GM19351 (cell line): ENCODE measurements around the gene PKD2L1.

Source experiments
- ATAC-seq: cut with Tn5 transposase; IDR thresholded peaks from one replicate; pipeline ENCODE4 v1.9.1; 2021; ENCODE audit warnings: mild to moderate bottlenecking, moderate library complexity; ENCODE audit not compliant: unreplicated experiment

PKD2L1 gene

DNA sequence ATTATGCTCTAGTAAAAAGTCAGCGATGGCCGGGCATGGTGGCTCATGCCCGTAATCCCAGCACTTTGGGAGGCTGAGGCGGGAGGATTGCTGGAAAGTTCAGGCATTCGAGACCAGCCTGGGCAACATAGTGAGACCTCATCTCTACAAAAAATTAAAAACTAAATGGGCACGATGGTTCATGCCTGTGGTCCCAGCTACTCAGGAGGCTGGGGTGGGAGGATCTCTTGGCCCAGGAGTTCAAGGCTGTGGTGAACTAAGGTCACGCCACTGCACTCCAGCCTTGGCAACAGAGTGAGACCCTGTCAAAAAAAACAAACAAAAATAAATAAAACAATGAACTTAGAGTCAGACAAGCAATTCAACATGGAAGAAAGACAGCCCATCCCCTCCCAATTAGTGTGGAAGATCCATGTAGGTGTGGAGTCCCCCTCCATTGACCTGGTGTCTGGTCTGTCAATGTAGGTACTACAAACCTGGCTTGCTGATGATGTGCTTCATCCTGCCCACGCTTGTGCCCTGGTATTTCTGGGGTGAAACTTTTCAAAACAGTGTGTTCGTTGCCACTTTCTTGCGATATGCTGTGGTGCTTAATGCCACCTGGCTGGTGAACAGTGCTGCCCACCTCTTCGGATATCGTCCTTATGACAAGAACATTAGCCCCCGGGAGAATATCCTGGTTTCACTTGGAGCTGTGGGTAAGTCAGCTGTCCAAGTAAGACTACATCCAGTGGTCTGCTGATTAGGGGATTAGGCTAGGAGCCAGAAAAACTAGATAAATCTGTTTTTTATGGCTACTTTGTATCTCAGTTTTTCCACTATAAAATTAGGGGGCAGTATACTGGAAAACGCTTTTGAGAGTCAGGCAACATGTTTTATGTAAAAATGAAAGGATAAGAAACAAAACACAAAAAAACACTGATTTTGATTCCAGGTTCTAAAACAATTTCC, 26.3 kb upstream of the PKD2L1 start:
- no peak for ATAC-seq

DNA sequence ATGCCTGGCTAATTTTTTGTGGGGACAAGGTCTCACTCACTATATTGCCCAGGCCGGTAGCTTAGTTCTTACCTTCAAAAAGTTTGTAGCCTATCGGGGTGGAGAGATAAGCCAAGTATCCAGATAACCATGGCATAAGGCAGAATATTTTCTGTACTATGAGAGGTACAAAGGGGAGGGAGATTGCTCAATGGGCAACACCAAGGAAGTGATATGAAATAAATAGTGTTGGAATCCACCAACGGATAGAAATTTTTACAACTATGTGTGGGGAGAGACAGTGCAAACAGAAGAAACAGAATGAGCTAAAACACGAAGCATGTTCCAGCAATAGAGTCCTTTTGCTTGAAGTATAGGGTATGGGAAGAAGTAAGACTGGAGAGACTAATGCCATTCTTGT, 25.1 kb upstream of the PKD2L1 start:
- ATAC-seq, result no peak

DNA sequence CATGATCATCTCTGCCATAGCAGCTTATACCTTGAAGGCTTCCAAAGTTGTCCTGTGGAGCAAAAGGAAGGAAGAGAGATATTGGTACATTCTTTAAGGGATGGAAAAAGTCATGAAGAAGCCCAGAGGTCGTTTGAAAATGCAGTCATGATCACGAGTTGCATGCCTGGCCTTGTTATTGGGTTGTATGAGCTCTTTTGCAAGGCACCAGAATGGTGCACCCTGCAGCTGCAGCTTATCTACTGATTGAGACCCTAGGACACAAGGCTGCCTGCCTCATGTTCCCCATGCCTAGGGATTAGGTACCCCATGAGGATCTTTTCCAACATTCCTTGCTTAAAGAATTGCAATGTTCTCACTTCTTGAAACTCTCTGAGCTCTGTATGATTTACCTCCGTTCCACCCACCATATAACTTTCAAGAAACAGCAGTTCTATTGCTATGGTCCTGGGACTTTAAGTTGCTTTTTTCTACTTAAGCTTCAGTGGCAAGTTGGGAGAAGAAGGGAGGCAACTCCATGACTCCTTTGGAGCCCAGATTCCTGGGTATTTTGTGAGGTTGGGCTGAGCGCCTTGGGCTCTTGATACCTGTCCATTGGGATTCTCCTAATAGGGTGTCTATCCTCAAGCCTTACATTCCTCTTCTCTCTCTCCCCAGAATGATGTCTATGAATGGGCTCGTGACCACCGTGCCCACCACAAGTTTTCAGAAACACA, 23.9 kb upstream of the PKD2L1 start:
- ATAC-seq, result no peak

DNA sequence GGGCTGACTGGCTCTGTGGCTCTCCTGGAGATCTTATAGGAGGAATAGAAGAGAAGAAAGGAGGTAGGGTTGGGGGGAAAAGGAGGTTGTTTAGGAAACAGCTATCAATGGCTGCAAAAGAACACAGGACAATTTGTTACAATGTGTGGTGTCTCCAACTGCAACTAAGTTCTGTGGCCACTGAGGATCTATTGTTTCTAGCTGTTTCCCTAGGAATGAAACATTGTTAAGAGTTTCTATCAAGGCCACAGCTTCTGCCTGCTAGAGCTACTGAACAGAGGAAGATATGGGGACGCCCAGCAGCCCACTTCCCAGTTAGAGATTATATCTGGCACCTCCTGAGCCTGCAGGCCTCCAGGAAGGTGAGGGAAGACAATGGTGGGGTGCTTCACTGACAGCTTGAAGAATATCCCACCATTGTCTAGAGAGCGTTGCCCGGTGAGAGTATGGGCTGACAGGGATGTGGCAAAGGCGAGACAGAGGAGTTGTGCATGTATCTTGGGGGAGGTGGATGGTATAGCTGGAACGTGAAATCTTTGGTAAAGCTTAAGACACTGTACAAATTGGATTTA, 21.0 kb upstream of the PKD2L1 start:
- ATAC-seq, result no peak

DNA sequence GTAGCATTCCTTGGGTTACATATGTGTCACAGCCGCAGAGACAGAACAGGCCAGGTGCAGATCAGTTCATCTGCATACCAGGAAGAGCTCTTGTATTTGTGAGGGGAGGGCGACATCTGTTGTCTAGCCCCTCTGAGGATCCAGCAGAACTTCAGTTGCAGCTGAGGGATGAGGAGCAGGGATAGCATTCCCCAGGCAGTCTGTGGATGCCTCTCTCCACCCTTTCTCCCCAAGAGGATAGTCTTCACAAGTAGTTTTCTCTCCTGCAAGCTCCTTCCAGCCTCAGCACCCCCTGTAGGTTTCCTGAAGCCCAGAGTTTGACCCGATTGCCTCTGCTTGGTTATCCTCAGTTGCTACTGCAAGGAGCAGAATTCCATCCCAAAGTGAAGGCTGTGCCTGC, 19.6 kb upstream of the PKD2L1 start:
- no peak for ATAC-seq

DNA sequence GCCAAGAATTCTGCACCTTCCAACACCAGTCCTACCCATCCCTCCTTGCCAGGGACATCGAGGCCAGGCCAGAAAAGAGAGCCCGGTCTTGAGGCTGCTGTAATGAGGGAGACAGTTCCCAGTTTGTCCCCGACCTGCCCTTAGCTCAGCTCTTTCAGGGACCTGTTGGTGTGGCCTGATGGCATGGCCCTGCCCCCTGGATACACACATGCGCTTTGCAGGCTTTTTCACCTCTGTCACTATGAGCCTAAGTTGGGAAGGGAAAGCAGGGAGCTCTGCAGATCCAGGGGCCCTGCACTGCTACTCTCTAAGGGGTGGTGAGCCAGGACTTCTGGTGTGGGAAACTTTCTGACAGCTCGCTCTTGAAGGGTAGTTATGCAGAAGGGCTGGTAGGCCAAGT, 19.1 kb upstream of the PKD2L1 start:
- ATAC-seq, result no peak

DNA sequence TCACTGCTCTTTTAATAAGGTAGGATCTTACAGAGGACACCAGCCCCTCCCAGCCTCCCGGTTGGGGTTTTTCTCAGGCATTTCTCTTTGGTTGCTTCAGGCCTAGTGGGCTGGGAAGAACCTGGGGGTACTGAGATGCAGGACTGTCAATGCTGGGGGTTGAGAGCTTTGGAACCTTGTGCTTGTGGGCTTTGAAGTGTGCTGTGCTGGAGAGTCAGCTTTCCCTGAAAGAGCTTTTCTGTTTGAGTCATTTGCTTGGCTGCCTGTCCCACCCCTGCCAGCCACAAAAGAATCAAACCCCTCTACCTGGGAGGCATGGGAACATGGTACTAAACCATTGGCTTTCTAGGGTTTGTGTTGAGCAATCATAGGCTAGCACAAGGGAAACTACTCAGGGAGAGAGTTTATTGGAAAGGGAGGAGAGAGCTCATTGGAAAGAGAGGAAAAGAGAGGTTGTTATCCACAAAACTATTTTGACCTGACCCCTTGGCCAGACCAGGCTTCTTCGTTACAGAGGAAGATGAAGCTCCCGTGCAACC, 18.4 kb upstream of the PKD2L1 start:
- ATAC-seq, result no peak

DNA sequence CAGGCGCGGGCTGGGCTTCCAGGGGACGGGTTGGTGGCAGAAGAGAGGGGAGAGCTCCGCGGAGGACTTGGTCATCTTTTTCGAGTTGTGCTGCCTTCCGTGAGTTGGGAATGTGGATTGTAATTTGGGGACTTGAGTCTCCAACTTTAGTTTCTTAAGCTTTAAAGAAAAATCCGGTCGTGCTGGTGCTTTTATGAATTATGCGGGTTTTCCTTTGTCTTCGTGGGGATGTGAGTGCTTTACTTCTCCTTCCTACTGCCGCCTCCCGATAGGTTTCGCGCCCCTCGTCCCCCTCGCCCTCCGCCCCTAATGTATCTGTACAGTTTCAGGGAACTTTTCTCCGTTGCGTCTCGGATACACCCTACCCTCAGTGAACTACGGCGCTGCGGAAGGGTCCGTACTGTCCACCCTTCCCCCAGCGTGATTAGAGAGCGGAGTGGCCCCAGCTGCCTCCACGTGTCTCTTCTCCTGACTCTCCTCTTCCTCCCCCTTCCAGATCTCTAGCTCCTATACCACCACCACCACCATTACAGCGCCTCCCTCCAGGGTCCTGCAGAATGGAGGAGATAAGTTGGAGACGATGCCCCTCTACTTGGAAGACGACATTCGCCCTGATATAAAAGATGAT, 17.7 kb upstream of the PKD2L1 start:
- no peak for ATAC-seq

DNA sequence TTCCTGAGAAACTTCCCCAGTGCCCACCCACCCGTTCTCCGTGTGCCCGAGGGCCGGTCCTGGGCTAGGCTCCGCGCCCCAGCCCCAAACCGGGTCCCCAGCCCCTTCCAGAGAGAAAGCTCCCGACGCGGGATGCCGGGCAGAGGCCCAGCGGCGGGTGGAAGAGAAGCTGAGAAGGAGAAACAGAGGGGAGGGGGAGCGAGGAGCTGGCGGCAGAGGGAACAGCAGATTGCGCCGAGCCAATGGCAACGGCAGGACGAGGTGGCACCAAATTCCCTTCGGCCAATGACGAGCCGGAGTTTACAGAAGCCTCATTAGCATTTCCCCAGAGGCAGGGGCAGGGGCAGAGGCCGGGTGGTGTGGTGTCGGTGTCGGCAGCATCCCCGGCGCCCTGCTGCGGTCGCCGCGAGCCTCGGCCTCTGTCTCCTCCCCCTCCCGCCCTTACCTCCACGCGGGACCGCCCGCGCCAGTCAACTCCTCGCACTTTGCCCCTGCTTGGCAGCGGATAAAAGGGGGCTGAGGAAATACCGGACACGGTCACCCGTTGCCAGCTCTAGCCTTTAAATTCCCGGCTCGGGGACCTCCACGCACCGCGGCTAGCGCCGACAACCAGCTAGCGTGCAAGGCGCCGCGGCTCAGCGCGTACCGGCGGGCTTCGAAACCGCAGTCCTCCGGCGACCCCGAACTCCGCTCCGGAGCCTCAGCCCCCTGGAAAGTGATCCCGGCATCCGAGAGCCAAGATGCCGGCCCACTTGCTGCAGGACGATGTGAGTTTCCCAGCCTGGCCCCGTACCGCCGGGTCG, 16.9 kb upstream of the PKD2L1 start, which contains the start of gene SCD:
Gene SCD (plus strand): TSS at position 469 of the 803 bp plus-strand sequence. CDS start 272 bp downstream, at position 741.
- peak; percentile 86 for ATAC-seq

DNA sequence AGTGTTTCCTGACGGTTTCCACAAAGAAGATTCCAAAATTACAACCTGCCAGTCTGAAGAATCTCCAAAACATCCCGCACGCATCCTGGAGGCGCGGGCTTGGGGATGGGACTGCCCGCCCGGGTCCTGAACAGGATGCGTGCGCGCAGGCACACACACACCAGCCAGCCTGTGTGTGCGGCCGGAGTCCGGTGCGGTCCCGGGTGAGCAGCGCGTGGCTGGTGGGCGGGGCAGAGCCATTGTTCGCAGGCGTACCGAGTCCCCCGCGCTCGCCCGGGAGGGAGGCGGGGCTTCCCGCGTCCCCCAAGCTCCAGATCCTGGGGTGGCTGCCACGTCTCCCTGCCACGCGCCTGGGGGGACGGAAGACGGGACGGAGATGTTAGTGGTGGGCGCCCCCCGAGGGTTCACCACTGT, 16.3 kb upstream of the PKD2L1 start:
- peak; percentile 62 for ATAC-seq

DNA sequence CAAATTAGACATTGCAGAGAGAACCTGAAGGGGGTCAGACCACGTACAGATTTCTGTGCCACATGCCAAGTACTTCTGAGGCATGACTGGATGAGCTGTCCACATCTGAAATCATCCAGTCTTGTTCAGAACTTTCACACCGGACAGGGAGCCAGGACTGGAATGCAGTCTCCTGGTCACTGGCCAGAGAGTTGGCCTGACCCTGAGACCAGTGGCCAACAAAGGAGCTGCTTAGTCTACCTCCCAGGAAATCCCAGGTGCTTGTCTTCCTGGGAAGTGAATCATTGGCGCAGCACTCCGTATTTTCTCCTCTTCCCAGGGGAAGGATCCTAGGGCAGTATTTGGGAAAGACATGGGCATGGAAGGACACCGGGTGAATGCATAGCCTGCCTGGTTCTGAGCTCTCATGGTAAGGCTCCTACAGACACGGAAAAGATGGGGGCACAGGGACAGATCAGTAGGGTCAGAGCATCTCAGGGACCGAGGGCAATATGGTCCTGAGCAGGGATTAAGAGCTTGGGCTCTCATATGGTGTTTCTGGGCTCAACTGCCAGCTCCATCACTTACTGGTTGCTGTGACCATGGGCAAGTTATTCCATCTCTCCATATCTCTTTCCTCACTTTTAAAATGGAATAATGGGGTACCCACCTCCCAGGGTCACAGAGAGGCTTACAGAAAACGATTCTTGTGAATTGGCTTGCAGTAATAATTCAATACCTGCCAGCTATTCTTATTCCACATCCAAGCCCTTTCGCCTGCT, 15.7 kb upstream of the PKD2L1 start:
- no peak for ATAC-seq

DNA sequence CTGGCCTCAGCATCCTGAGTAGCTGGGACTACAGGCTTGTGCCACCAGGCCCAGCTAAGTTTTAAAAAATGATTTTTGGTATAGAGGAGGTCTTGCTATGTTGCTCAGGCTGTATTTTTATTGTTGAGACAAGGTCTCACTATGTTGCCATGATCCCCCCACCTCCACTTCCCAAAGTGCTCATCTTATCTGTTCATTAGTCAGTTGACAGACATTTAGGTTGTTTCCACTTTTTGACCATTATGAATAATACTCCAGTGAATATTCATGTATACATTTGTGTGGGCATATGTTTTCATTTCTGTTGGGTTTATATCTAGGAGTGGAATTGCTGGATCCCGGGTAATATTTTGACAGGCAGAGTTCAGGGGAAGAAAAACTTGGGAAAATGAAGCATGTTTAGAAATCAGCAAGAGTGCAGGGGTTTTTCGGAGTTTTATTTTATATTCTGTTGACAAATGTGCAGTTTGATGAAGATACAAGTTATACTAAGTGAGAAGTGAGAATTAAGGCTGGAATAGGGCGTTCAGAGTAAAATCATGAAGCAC, 14.3 kb upstream of the PKD2L1 start:
- no peak for ATAC-seq

DNA sequence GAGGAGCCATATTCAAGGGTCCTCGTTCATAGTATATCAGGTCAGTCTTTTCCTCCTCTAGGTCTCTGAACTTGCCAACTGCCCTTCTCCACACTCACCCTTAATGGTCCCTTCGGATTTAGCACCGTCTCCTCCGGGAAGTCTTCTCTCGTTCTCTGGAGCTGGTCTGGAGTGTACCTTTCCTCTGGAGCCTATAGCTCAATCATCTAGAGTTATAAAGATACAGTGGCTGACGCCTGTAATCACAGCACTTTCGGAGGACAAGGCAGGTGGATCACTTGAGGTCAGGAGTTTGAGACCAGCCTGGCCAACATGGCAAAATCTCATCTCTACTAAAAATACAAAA, 12.6 kb upstream of the PKD2L1 start:
- ATAC-seq, result no peak

DNA sequence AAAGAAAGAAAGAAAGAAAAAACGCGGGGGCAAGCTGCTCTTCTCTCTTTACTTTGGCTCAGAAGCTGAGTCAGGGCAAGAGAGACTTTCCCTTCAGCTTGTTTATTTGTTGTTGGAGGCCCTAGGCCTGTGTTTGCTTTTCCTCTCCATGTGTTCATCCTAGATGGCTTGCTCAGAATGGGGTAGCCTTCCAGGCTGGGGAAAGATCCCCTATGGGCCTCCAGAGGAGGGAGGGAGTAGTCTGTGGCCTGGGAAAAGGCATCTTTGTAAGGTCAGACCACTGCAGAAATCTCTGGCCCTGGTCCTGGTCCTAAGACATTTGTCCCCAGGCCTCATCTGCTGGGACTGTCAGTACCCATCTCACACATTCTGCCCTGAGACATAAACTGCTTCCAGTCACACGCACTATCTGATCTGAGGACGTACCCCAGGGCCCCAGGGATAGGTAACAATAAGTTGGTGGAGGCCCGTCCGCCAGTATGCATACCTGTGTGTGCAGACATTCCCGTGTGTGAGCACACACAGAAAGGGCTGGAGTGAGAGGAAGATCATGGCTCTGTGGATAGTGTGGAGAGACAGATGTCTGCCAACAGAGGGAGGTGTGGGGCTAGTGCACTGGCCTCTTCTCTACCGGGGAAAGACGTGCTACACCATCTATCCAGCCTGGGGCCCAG, 12.1 kb upstream of the PKD2L1 start:
- no peak for ATAC-seq

DNA sequence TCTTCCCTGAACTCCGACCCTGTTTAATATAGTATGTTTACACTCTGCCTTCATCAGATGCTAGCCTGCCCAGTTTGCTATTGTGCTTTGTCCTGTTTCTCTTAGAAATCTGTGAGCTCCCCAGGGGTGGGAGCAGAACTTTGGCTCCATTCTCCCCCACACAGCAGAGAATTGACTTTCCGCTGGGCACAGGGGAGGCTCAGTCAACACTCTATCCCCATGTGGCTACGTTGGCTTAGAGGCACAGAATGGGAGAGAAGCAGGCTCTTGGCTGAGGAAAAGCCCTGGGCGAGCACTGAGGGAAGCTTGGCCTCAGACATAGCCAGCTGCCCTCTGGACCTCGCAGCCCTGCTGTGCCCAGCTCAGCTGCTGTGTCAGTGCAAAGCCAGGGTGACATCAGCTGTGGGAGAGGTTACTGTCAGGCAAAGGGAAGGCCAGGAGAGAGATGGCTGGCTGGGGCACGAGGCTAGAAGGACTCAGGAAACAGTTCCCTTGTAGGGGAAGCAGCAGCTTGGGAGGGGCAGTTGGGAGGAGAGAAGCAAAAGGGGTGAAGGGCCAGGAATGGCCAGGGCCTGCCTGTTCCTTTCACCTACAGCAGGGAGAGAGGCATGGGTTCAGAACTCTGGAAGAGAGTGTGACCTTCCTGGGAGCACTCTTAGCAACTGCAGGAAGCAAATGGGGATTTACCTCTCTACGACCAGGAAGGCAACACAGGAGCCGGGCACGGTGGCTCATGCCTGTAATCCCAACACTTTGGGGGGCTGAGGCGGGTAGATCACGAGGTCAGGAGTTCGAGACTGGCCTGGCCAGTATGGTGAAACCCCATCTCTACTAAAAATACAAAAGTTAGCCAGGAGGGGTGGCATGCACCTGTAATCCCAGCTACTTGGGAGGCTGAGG, 11.2 kb upstream of the PKD2L1 start:
- no peak for ATAC-seq

DNA sequence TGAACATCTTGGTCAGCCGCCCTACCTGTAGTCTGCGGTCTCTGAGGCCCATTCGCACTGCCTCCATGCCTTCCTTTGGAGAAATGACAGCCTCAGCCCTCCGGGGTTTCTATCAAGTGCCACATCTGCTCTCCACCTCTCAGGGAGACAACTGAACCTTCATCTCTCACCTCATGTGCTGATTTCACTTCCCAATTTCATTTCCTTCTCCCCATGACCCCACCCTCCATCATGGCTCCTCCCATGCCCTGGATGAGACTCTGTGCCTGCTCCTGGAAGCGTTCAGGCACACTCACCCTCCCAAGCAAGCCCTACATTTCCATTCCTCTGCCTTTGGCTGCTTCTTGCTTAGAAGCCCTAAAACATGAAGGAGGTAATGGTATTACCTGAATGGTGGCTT, 9.2 kb upstream of the PKD2L1 start:
- ATAC-seq, result peak; percentile 65

DNA sequence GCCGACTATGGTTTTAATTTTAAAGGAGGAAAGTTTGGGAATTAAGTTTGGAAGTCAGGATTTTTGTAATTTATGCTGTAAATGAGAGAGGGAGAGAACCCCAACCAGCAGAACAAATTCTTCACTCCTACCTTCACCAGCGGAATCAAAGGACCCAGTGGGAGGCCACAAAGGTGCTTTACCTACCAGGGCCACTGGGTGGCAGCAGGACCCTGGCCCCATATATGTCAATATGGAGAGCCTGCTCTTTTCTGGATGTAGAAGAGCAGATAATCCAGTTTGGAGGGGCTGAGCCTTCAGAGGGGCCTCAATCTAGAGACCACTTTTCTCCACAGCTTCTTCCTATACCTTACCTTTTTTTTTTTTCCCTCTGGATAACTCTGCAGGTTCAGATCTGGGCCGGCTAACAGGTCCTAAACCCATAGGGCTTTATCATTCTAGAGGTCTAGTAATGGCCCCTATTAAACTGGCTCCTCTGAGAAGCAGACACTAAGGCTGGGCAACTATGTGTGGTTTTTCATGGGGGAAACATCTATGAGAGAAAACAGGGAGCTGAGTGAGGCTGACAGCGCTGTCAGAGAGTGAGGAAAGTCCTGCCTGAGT, 8.5 kb upstream of the PKD2L1 start:
- ATAC-seq, result peak; percentile 56
